Measurements from ENCODE around the gene RNASE8.

DNA sequence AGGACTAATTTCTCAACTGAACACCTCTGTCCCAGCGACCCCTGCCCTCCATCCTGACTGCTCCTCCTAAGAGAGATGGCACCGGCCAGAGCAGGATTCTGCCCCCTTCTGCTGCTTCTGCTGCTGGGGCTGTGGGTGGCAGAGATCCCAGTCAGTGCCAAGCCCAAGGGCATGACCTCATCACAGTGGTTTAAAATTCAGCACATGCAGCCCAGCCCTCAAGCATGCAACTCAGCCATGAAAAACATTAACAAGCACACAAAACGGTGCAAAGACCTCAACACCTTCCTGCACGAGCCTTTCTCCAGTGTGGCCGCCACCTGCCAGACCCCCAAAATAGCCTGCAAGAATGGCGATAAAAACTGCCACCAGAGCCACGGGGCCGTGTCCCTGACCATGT lies 14.7 kb upstream of the RNASE8 start:
- TF ChIP-seq, protein P1, sequence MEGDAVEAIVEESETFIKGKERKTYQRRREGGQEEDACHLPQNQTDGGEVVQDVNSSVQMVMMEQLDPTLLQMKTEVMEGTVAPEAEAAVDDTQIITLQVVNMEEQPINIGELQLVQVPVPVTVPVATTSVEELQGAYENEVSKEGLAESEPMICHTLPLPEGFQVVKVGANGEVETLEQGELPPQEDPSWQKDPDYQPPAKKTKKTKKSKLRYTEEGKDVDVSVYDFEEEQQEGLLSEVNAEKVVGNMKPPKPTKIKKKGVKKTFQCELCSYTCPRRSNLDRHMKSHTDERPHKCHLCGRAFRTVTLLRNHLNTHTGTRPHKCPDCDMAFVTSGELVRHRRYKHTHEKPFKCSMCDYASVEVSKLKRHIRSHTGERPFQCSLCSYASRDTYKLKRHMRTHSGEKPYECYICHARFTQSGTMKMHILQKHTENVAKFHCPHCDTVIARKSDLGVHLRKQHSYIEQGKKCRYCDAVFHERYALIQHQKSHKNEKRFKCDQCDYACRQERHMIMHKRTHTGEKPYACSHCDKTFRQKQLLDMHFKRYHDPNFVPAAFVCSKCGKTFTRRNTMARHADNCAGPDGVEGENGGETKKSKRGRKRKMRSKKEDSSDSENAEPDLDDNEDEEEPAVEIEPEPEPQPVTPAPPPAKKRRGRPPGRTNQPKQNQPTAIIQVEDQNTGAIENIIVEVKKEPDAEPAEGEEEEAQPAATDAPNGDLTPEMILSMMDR (IDR thresholded peaks at IDR 0.05 in 4 of 5, conservative IDR thresholded peaks at IDR 0.05 in 1 of 5), result no peak
- TF ChIP-seq POLR2A (IDR thresholded peaks at IDR 0.05), result no peak
